ENCODE data around the gene NEK11. TPM values are rescaled to one million over a fixed set of nuclear protein-coding genes. Genes with fewer than 3 reads are reported as not detected.
"Not testable (repeated sequence)": the region's sequence is repeated elsewhere in the genome, so short reads cannot be mapped to it uniquely, and the experiment has no call there.

The NEK11 gene
- total RNA-seq, 2 donors from 2014 or later: 6.4 to 9.7 TPM

GRCh38 chr3:131326307-131326706 is 299.6 kb downstream of the NEK11 start:
- Mint-ChIP-seq H3K4me3 (no peak overlapping the region), H3K27me3 (no peaks in the 10 kb centered on the region), H3K4me1 (peaks cover 2% of the 10 kb centered on the region), H3K36me3 (ENCODE audit: low read depth) (peaks cover 4% of the 10 kb centered on the region), H3K27ac (no peak overlapping the region)
- ATAC-seq: no peak
- no peaks in the 10 kb centered on the region for H3K9me3 ChIP-seq (ENCODE audit: control insufficient read depth, low read length, poor library complexity, severe bottlenecking)
- no peak for DNase-seq

DNA sequence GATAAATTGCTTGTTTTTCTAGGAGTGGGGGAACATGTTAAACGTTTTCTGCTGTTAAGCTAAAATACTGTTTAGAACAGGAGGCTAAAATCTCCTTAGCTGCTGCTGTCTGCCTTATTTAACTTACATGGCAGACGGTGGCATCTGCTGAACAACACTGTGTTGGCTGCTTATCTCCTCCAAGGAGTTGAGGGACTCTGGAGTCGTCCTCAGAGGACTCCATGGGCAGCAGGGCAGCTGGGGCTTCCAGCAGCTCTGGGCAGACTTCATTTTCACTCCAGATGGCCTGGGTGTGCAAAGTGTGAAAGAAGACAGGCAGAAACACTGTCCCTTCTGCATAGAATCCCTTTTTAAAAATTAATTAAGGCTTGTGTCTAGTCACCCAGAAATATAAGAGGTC is 302.0 kb downstream of the NEK11 start:
- Mint-ChIP-seq H3K27ac (no peak overlapping the region), H3K4me1 (peaks cover 2% of the 10 kb centered on the region), H3K36me3 (ENCODE audit: low read depth) (peaks cover 6% of the 10 kb centered on the region), H3K27me3 (no peaks in the 10 kb centered on the region), H3K4me3 (no peak overlapping the region)
- ATAC-seq: no peak
- DNase-seq: no peak
- no peaks in the 10 kb centered on the region for H3K9me3 ChIP-seq (ENCODE audit: control insufficient read depth, low read length, poor library complexity, severe bottlenecking)

- Mint-ChIP-seq H3K27ac (no peak overlapping the region), H3K27me3 (no peaks in the 10 kb centered on the region), H3K36me3 (ENCODE audit: low read depth) (peaks cover 6% of the 10 kb centered on the region), H3K4me1 (no peaks in the 10 kb centered on the region), H3K4me3 (no peak overlapping the region)
- DNase-seq: no peak
- H3K9me3 ChIP-seq (ENCODE audit: control insufficient read depth, low read length, poor library complexity, severe bottlenecking): no peaks in the 10 kb centered on the region
- ATAC-seq: no peak
Observed at GRCh38 chr3:131329774-131330173, 303.1 kb downstream of the NEK11 start.

GRCh38 chr3:131331456-131332085 is 304.9 kb downstream of the NEK11 start:
- H3K36me3 Mint-ChIP-seq (ENCODE audit: low read depth); H3K4me3 Mint-ChIP-seq; H3K9me3 ChIP-seq (ENCODE audit: control insufficient read depth, low read length, poor library complexity, severe bottlenecking): not testable (repeated sequence)

DNA sequence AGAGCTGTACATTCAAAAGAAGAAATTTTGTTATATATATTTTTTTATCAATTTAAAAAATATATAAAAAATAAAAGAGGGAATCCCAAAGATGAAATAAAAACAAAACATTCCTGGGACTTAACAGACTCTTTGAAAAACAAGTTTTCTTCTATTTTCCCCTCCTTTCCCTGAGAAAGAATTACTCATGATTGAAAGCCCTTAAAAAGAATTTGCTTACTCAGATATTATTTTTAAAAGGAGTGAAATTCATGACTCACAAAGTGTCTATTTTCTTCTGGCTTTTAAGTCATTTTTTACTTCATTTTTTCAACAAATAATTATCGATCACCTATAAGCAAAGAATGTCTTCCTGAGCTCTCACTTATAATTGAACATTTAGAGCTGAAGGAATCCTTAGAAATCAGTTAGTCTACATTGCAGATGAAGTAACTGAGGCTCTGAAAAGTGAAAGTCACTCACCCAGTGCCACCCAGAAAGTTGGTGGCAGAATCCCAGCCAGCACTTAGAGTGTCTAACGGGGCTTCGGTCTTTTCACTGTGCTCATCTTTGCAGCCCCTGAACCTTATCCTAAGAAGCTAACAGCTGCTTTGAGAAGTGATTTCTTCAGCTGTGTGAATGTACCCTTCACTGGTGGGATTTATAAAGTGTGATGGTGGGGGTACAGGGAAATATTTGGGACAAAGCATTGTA is 312.4 kb downstream of the NEK11 start:
- DNase-seq: no peak
- no peak overlapping the region for H3K27ac Mint-ChIP-seq
- H3K9me3 ChIP-seq (ENCODE audit: control insufficient read depth, low read length, poor library complexity, severe bottlenecking): no peaks in the 10 kb centered on the region
- no peak for ATAC-seq
- H3K27me3 Mint-ChIP-seq: no peaks in the 10 kb centered on the region
- peaks cover 4% of the 10 kb centered on the region for H3K36me3 Mint-ChIP-seq (ENCODE audit: low read depth)
- no peaks in the 10 kb centered on the region for H3K4me1 Mint-ChIP-seq
- no peak overlapping the region for H3K4me3 Mint-ChIP-seq

More at GRCh38 chr3:131331456-131332085, 304.9 kb downstream of the NEK11 start:
- H3K27me3 Mint-ChIP-seq, H3K27ac Mint-ChIP-seq, H3K4me1 Mint-ChIP-seq, ATAC-seq, DNase-seq: not testable (repeated sequence)

DNA sequence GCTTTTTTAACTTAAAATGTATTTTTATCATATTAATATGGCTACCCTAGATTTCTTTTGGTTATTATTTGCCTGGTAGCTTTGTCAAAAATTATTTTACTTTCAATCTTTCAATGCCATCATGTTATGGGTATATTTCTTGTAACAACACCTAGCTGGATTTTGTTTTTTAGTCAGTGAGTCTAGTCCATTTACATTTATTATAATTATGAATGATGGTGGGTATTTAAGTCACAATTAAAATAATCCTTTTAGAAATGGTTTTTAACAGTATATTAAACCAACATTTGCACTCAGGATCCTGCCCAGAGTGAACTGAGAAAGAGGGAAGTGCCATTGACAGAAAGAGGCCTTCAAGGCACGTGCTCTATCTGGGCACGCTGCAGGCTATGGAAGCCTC is 315.1 kb downstream of the NEK11 start:
- DNase-seq (no peak), ATAC-seq (no peak)
- Mint-ChIP-seq H3K36me3 (ENCODE audit: low read depth) (peaks cover 4% of the 10 kb centered on the region), H3K4me1 (no peaks in the 10 kb centered on the region), H3K4me3 (no peak overlapping the region), H3K27me3 (no peaks in the 10 kb centered on the region), H3K27ac (no peak overlapping the region)
- H3K9me3 ChIP-seq (ENCODE audit: control insufficient read depth, low read length, poor library complexity, severe bottlenecking): no peaks in the 10 kb centered on the region

- no peaks in the 10 kb centered on the region for H3K9me3 ChIP-seq (ENCODE audit: control insufficient read depth, low read length, poor library complexity, severe bottlenecking)
- Mint-ChIP-seq H3K27me3 (no peaks in the 10 kb centered on the region), H3K4me1 (peaks cover 2% of the 10 kb centered on the region), H3K4me3 (no peak overlapping the region), H3K36me3 (ENCODE audit: low read depth) (no peaks in the 10 kb centered on the region), H3K27ac (no peak overlapping the region)
- DNase-seq (no peak), ATAC-seq (no peak)
Observed at GRCh38 chr3:131348911-131349310, 322.2 kb downstream of the NEK11 start.

DNA sequence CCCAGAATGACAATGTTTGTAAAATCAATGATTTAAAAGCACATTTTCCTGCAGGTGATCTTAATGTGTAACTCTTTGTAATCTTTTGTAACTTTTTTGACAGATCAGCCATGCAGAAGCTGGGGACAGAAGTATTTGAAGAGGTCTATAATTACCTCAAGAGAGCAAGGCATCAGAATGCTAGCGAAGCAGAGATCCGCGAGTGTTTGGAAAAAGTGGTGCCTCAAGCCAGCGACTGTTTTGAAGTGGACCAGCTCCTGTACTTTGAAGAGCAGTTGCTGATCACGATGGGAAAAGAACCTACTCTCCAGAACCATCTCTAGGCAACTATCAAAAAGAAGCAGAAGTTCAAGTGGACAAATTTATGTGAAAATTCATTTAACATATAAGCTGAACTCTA is 322.8 kb downstream of the NEK11 start:
- no peaks in the 10 kb centered on the region for H3K27me3 Mint-ChIP-seq
- H3K27ac Mint-ChIP-seq: no peak overlapping the region
- no peak for ATAC-seq
- no peak for DNase-seq
- no peak overlapping the region for H3K4me3 Mint-ChIP-seq
- no peaks in the 10 kb centered on the region for H3K36me3 Mint-ChIP-seq (ENCODE audit: low read depth)
- peaks cover 2% of the 10 kb centered on the region for H3K4me1 Mint-ChIP-seq
- H3K9me3 ChIP-seq (ENCODE audit: control insufficient read depth, low read length, poor library complexity, severe bottlenecking): no peaks in the 10 kb centered on the region

DNA sequence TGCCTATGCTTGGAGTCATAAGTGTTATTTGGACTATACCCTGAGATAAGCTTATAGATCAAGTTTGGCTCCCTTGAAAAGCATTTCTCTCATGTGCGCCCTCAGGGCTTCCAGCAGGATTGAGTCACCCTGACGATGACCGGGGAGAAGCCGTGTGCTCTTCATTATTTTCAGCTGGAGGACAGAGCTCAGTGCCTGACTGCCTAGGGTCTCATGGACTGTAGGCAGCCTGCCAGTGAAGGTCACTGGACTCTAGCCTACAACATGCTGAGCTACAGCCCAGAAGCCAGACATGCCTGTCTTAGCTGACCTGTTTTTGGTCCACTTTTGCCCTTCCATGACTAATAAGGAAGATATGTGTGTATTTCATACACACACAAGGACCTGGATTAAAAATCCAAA is 323.3 kb downstream of the NEK11 start:
- H3K36me3 Mint-ChIP-seq (ENCODE audit: low read depth): no peaks in the 10 kb centered on the region
- H3K4me3 Mint-ChIP-seq: no peak overlapping the region
- H3K4me1 Mint-ChIP-seq: peaks cover 2% of the 10 kb centered on the region
- no peak overlapping the region for H3K27ac Mint-ChIP-seq
- no peaks in the 10 kb centered on the region for H3K27me3 Mint-ChIP-seq
- ATAC-seq (no peak), DNase-seq (no peak)
- H3K9me3 ChIP-seq (ENCODE audit: control insufficient read depth, low read length, poor library complexity, severe bottlenecking): no peaks in the 10 kb centered on the region

DNA sequence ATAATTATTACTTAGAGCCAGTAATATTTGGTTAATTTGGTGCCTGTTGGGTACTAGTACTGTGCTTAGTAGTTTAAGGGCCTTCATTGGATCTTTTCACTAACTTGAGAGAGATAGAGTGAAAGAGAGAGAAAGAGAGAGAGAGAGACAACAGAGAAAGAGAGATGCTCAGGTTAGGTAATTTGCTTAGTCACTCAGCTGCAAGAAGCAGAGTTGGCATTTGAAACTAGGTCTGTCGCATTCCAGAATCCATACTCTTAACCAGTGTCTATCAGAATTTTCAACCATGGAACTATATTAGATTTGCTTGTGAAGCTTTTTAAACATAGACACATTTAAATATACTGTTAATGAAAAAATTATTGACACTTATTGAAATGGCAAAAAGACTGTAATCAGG is 323.8 kb downstream of the NEK11 start:
- ATAC-seq: no peak

DNA sequence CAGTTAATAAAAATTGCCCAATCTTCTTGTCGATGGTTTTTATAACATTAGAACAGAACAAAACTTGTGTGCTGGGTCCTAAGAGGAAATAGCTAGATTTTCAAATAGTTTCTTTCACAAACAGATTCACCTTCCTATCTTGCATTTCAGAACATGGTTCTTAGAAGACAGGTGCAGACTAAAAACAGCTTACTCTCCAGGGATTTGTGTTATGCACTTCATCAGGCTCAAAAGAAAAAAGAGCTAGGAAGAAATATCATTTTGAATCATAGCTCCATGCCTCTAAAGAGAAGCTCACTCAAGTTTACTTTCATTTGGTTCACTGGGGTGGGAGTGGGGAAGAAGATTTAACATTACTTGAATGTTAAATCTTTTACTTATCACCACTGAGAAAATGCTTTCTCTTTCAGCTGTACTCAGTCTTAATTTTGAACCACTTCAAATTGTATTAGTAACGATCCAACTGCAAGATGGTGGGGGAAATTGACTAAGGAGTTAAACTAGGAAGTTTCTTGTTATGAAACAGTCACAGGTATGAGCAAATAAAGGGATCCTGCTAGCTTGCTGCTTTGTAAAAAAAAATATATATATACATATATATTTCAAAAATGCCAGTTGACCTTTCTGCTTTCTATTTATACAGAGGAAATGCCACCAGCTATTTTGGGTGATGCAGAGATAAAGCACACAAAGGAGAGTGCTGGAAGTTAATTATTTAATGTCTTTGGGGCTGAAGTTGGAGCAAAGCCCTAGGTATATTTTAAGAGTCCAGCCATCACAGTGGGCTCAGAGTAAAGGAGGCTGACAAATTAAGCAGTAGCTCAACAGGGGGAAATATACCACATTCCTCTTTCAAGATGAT is 326.6 kb downstream of the NEK11 start:
- no peak overlapping the region for H3K4me3 Mint-ChIP-seq
- H3K27me3 Mint-ChIP-seq: peaks cover 7% of the 10 kb centered on the region
- ATAC-seq (no peak), DNase-seq (no peak)
- H3K27ac Mint-ChIP-seq: no peak overlapping the region
- peaks cover 4% of the 10 kb centered on the region for H3K36me3 Mint-ChIP-seq (ENCODE audit: low read depth)
- no peaks in the 10 kb centered on the region for H3K9me3 ChIP-seq (ENCODE audit: control insufficient read depth, low read length, poor library complexity, severe bottlenecking)
- H3K4me1 Mint-ChIP-seq: peaks cover 4% of the 10 kb centered on the region

More for the DNA sequence above, 323.8 kb downstream of the NEK11 start:
- no peaks in the 10 kb centered on the region for H3K27me3 Mint-ChIP-seq
- H3K4me3 Mint-ChIP-seq: no peak overlapping the region
- H3K4me1 Mint-ChIP-seq: peaks cover 2% of the 10 kb centered on the region
- H3K27ac Mint-ChIP-seq: no peak overlapping the region
- H3K9me3 ChIP-seq (ENCODE audit: control insufficient read depth, low read length, poor library complexity, severe bottlenecking): no peaks in the 10 kb centered on the region
- H3K36me3 Mint-ChIP-seq (ENCODE audit: low read depth): no peaks in the 10 kb centered on the region
- DNase-seq: no peak

DNA sequence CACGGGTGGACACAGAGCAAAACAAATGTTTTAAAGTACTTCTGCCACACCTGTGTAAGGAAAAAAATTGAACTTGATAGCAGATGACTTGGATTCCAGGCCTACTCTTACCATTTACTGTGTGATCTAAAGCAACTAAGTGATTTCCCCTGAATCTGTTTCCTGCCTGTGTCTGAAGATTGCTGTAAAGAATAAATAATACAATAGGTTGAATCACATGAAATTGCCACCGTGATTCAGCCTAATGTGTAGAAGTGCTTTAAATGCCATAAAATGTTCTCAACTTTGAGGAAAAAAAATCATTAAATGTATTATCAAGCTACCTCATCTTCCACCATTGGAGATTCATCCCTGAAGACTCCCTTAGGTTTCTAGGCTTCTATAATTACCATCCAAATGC is 327.3 kb downstream of the NEK11 start:
- Mint-ChIP-seq H3K27me3 (peaks cover 7% of the 10 kb centered on the region), H3K4me3 (no peak overlapping the region), H3K36me3 (ENCODE audit: low read depth) (peaks cover 4% of the 10 kb centered on the region), H3K4me1 (peaks cover 4% of the 10 kb centered on the region), H3K27ac (no peak overlapping the region)
- H3K9me3 ChIP-seq (ENCODE audit: control insufficient read depth, low read length, poor library complexity, severe bottlenecking): no peaks in the 10 kb centered on the region
- DNase-seq (no peak), ATAC-seq (no peak)

DNA sequence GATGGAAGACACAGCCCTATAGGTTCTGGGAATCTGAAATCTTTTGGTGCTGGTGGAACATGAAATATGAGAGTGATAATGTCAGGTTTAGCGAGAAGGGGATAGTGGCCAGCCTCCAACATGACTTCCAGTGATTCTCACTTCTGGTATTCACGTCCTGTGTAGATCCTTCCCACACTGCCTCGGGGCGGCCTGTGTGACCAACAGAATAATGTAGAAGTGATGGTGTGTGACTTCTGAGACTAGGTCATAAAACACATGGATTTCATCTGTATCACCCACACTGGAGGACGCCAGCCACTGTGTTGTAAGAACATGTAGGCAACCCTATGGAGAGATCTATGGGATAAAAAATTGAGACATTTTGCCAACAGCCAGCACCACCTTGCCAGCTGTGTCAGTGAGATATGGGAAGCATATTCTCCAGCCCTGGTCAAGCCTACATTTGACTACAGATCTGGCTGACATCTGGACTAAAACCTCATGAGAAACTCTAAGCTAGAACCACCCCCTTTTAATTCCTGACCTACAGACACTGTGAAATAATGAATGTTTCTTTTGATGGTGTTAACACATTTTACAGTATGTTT is 329.4 kb downstream of the NEK11 start:
- peaks cover 5% of the 10 kb centered on the region for H3K4me1 Mint-ChIP-seq

More for the DNA sequence above, 329.4 kb downstream of the NEK11 start:
- DNase-seq (no peak), ATAC-seq (no peak)
- H3K4me3 Mint-ChIP-seq: no peak overlapping the region
- H3K27me3 Mint-ChIP-seq: peaks cover 11% of the 10 kb centered on the region
- no peaks in the 10 kb centered on the region for H3K9me3 ChIP-seq (ENCODE audit: control insufficient read depth, low read length, poor library complexity, severe bottlenecking)
- H3K36me3 Mint-ChIP-seq (ENCODE audit: low read depth): peaks cover 4% of the 10 kb centered on the region
- H3K27ac Mint-ChIP-seq: no peak overlapping the region

Measured in T-helper 17 cell (primary cell).